Neural cell (in vitro differentiated cells): ENCODE data around the gene TBL1X. TPM values are rescaled to one million over a fixed set of nuclear protein-coding genes. Genes with fewer than 3 reads are reported as not detected.
"Not testable (repeated sequence)": the region's sequence is repeated elsewhere in the genome, so short reads cannot be mapped to it uniquely, and the experiment has no call there.

ENCODE experiments used
- H2AFZ ChIP-seq: fragments of 200-600, 300-800 bp; sonication (generic), shearing (Covaris generic); 2 replicates; pipeline ENCODE4 v1.6.0; 2014; ENCODE audit warnings: low read depth, mild to moderate bottlenecking, antibody characterized with exemption, low read length, moderate library complexity
- H3F3A ChIP-seq: fragments of 200-600 bp; shearing (Covaris generic); 2 replicates; pipeline ENCODE4 v1.6.1; 2016; ENCODE audit warnings: mild to moderate bottlenecking, moderate library complexity, mixed read lengths, antibody characterized with exemption, low read length; ENCODE audit not compliant: insufficient read depth, poor library complexity, severe bottlenecking
- H3K27ac ChIP-seq: fragments of 200-600, 300-800 bp; sonication (generic), shearing (Covaris generic); 2 replicates; pipeline ENCODE4 v1.5.1; 2014; ENCODE audit warnings: mild to moderate bottlenecking, low read length, moderate library complexity
- H3K27me3 ChIP-seq: fragments of 300-800, 200-600 bp; sonication (generic), shearing (Covaris generic); 2 replicates; pipeline ENCODE4 v1.6.0; 2014; ENCODE audit warnings: mild to moderate bottlenecking, low read depth, low read length, moderate library complexity; ENCODE audit not compliant: insufficient read depth
- H3K36me3 ChIP-seq: fragments of 300-800, 200-600 bp; sonication (generic), shearing (Covaris generic); 2 replicates; pipeline ENCODE4 v1.5.1; 2014; ENCODE audit warnings: mild to moderate bottlenecking, antibody characterized with exemption, low read length, moderate library complexity; ENCODE audit not compliant: insufficient read depth
- H3K4me2 ChIP-seq: fragments of 300-800, 200-600 bp; sonication (generic), shearing (Covaris generic); 2 replicates; pipeline ENCODE4 v1.6.0; 2014; ENCODE audit warnings: mild to moderate bottlenecking, low read length
- H3K4me3 ChIP-seq: fragments of 300-800, 200-600 bp; sonication (generic), shearing (Covaris generic); 2 replicates; pipeline ENCODE4 v1.5.1; 2014; ENCODE audit warnings: mild to moderate bottlenecking, low read length, moderate library complexity
- H3K79me2 ChIP-seq: fragments of 200-600 bp; shearing (Covaris generic); replicated peaks from 2 replicates; pipeline ENCODE4 v1.6.0; 2014; ENCODE audit warnings: mild to moderate bottlenecking, low read length, moderate library complexity; ENCODE audit not compliant: insufficient read depth
- H3K9ac ChIP-seq: fragments of 300-800, 200-600 bp; sonication (generic), shearing (Covaris generic); 2 replicates; pipeline ENCODE4 v1.6.1; 2016; ENCODE audit warnings: mild to moderate bottlenecking, low read length, mixed read lengths
- H3K9me2 ChIP-seq: fragments of 200-600 bp; shearing (Covaris generic); 2 replicates; pipeline ENCODE4 v1.6.1; 2016; ENCODE audit warnings: mild to moderate bottlenecking, low read length, mixed read lengths; ENCODE audit not compliant: insufficient read depth
- H3K9me3 ChIP-seq: fragments of 200-600, 300-800 bp; sonication (generic), shearing (Covaris generic); 2 replicates; pipeline ENCODE4 v1.6.1; 2016; ENCODE audit warnings: mild to moderate bottlenecking, mixed run types, low read length, moderate library complexity, mixed read lengths
- H4K20me1 ChIP-seq: fragments of 200-600 bp; shearing (Covaris generic); 2 replicates; pipeline ENCODE4 v1.6.1; 2016; ENCODE audit warnings: mild to moderate bottlenecking, mixed run types; ENCODE audit not compliant: insufficient read depth
- CTCF ChIP-seq: fragments of 450-650 bp; IDR thresholded peaks from 2 replicates; pipeline ENCODE4 v1.5.1; 2014; ENCODE audit warnings: antibody characterized with exemption, mild to moderate bottlenecking, moderate library complexity; ENCODE audit not compliant: poor library complexity, severe bottlenecking
- EP300 ChIP-seq: fragments of 450-650 bp; conservative IDR thresholded peaks from 2 replicates; pipeline ENCODE4 v1.6.1; 2014; ENCODE audit warnings: antibody characterized with exemption, mild to moderate bottlenecking, moderate library complexity; ENCODE audit not compliant: poor library complexity, severe bottlenecking
- EZH2 ChIP-seq: fragments of 200-600, 300-800 bp; shearing (Covaris generic), sonication (generic); IDR thresholded peaks from 2 replicates; pipeline ENCODE4 v1.6.1; 2014; ENCODE audit warnings: antibody characterized with exemption, low read length, borderline replicate concordance, mild to moderate bottlenecking; ENCODE audit not compliant: insufficient read depth, poor library complexity, severe bottlenecking
- MXI1 ChIP-seq: fragments of 450-650 bp; conservative IDR thresholded peaks from 2 replicates; pipeline ENCODE4 v1.6.1; 2014; ENCODE audit warnings: antibody characterized with exemption, mild to moderate bottlenecking; ENCODE audit not compliant: poor library complexity, severe bottlenecking
- POLR2AphosphoS5 ChIP-seq: IDR thresholded peaks from 2 replicates; pipeline ENCODE4 v1.6.1; 2012
- RAD21 ChIP-seq: fragments of 450-650 bp; conservative IDR thresholded peaks from 2 replicates; pipeline ENCODE4 v1.6.1; 2014; ENCODE audit warnings: antibody characterized with exemption, mild to moderate bottlenecking, moderate library complexity
- SMC3 ChIP-seq: fragments of 450-650 bp; conservative IDR thresholded peaks from 2 replicates; pipeline ENCODE4 v1.6.1; 2014; ENCODE audit warnings: antibody characterized with exemption, mild to moderate bottlenecking, moderate library complexity; ENCODE audit not compliant: poor library complexity
- TAF1 ChIP-seq: IDR thresholded peaks from 2 replicates; pipeline ENCODE4 v1.6.1; 2012; ENCODE audit warnings: low read depth
- polyA plus RNA-seq: library from polyadenylated mRNA; depleted of rRNA; stranded (reverse); fragments of >200 nt; gene quantifications from 2 replicates; pipeline ENCODE4 v1.2.3, GENCODE V29; 2014
- TF ChIP-seq, protein P1 (sequence below): IDR thresholded peaks from 2 replicates; pipeline ENCODE4 v1.6.1; 2012; ENCODE audit warnings: borderline replicate concordance

The TBL1X gene
- polyA plus RNA-seq, 1 donor from 2014 or later = 2.2 TPM

DNA sequence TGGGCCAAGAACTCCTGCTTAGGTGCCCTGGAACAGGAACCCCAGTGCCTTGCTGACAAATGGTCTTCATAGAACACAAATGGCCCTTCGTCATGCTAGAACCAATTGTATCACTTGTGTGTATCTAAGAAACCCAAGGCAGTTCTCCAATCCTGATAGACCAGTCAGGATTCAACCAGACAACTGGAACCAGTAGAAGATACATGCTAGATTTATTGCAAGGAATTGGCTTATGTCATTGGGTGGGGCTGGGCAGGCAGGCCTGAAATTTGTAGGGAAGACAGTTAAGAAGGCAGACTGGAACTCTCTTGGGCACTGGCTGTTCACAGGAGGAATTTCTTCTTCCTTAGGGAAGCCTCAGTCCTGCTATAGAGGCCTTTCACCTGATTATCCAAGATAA is 17.0 kb upstream of the TBL1X start:
- H3K9me2 ChIP-seq = no peaks in the 10 kb centered on the region
- no peak overlapping the region for H3K9ac ChIP-seq
- no peaks in the 10 kb centered on the region for H3K36me3 ChIP-seq
- no peaks in the 10 kb centered on the region for H3K79me2 ChIP-seq
- H3K27ac ChIP-seq = no peak overlapping the region
- no peaks in the 10 kb centered on the region for H4K20me1 ChIP-seq
- H3K27me3 ChIP-seq = no peaks in the 10 kb centered on the region
- H2AFZ ChIP-seq = no peak overlapping the region
- no peak overlapping the region for H3K4me2 ChIP-seq
- H3F3A ChIP-seq = no peaks in the 10 kb centered on the region
- TF ChIP-seq POLR2AphosphoS5 = no peak
- no peak overlapping the region for H3K4me3 ChIP-seq
- no peaks in the 10 kb centered on the region for H3K9me3 ChIP-seq

DNA sequence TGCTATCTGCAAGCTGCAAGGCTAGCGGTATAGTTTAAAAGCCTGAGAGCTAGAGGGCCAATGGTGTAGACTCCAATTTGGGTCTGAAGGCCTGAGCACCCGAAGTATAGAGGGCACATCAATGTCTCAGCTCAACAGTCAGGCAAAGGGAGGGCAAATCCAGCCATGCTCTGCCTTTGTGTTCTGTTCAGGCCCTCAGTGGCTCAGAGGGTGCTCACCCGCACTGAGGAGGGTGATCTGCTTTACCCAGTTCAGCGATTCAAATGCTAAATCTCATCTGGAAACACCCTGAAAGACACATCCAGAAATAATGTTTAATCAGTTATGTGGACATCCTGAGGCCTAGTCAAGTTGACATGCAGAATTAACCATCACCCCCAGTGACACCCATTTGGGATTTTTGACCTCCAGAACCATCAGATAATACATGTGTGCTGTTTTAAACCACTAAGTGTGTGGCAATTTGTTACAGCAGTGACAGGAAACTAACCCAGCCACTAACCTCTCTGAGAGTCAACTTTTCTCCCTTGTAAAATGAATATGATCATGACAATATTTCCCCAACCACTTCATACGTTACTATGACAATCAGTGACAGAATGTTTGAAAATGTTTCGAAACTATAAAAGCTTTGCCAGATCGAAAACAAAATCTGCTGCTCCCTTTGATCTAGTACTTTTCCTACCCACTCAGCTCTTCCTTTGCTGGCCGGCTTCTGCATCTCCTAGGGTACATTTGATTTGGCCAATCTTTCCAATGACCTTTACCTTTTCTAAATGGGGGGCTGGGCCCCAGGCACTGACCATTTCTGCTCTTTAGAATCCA is 8.4 kb upstream of the TBL1X start:
- H3K4me3 ChIP-seq = no peak overlapping the region
- no peaks in the 10 kb centered on the region for H3K36me3 ChIP-seq
- H3K4me2 ChIP-seq = no peak overlapping the region
- no peaks in the 10 kb centered on the region for H3K27me3 ChIP-seq
- H2AFZ ChIP-seq = no peak overlapping the region
- H3K79me2 ChIP-seq = no peaks in the 10 kb centered on the region
- no peaks in the 10 kb centered on the region for H3K9me2 ChIP-seq
- TF ChIP-seq EP300 (no peak), RAD21 (no peak), SMC3 (no peak), CTCF (no peak), TAF1 (no peak), EZH2 (no peak), MXI1 (no peak), POLR2AphosphoS5 (no peak)
- TF ChIP-seq, protein P1, sequence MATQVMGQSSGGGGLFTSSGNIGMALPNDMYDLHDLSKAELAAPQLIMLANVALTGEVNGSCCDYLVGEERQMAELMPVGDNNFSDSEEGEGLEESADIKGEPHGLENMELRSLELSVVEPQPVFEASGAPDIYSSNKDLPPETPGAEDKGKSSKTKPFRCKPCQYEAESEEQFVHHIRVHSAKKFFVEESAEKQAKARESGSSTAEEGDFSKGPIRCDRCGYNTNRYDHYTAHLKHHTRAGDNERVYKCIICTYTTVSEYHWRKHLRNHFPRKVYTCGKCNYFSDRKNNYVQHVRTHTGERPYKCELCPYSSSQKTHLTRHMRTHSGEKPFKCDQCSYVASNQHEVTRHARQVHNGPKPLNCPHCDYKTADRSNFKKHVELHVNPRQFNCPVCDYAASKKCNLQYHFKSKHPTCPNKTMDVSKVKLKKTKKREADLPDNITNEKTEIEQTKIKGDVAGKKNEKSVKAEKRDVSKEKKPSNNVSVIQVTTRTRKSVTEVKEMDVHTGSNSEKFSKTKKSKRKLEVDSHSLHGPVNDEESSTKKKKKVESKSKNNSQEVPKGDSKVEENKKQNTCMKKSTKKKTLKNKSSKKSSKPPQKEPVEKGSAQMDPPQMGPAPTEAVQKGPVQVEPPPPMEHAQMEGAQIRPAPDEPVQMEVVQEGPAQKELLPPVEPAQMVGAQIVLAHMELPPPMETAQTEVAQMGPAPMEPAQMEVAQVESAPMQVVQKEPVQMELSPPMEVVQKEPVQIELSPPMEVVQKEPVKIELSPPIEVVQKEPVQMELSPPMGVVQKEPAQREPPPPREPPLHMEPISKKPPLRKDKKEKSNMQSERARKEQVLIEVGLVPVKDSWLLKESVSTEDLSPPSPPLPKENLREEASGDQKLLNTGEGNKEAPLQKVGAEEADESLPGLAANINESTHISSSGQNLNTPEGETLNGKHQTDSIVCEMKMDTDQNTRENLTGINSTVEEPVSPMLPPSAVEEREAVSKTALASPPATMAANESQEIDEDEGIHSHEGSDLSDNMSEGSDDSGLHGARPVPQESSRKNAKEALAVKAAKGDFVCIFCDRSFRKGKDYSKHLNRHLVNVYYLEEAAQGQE = no peak
- H3K9me3 ChIP-seq = no peaks in the 10 kb centered on the region
- H3K27ac ChIP-seq = no peak overlapping the region
- H3K9ac ChIP-seq = no peak overlapping the region
- H4K20me1 ChIP-seq = no peaks in the 10 kb centered on the region
- H3F3A ChIP-seq = no peaks in the 10 kb centered on the region

DNA sequence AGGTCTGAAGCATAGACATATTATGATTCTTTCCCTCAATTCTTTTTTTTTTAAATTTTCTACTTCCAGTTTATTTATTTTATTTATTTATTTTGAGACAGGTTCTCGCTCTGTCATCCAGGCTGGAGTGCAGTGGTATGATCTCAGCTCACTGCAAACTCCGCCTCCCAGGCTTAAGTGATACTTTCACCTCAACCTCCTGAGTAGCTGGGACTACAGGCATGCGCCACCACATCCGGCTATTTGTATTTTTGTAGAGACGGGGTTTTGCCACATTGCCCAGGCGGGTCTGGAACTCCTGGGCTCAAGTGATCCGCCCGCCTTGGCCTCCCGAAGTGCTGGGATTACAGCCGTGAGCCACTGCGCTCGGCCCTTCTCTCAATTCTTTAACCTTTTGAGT is 6.8 kb upstream of the TBL1X start:
- H4K20me1 ChIP-seq, H2AFZ ChIP-seq, H3K4me3 ChIP-seq, H3K79me2 ChIP-seq, H3K4me2 ChIP-seq, H3K9ac ChIP-seq, H3K36me3 ChIP-seq, H3K27me3 ChIP-seq, H3K9me2 ChIP-seq, H3K9me3 ChIP-seq, H3K27ac ChIP-seq, H3F3A ChIP-seq: not testable (repeated sequence)
